GM21825 (cell line): ENCODE data around the gene HTN3.
"Not testable (repeated sequence)": the region's sequence is repeated elsewhere in the genome, so short reads cannot be mapped to it uniquely, and the experiment has no call there.

ENCODE experiments used
- ATAC-seq: cut with Tn5 transposase; IDR thresholded peaks from one replicate; pipeline ENCODE4 v1.9.1; 2021; ENCODE audit warnings: mild to moderate bottlenecking, moderate library complexity; ENCODE audit not compliant: unreplicated experiment

The HTN3 gene

GRCh38 chr4:70028159-70028558, at the start of gene HTN3:
HTN3 (plus strand) TSS chr4:70028459; CDS start chr4:70030741, 2,282 bp downstream.
- not testable (repeated sequence) for ATAC-seq

GRCh38 chr4:69984030-69984443, 44.2 kb upstream of the HTN3 start:
- ATAC-seq, result no peak

- no peak for ATAC-seq
These were observed 41.6 kb upstream of the HTN3 start for GRCh38 chr4:69986663-69987062.

GRCh38 chr4:69991016-69991415, 37.2 kb upstream of the HTN3 start:
- no peak for ATAC-seq

DNA sequence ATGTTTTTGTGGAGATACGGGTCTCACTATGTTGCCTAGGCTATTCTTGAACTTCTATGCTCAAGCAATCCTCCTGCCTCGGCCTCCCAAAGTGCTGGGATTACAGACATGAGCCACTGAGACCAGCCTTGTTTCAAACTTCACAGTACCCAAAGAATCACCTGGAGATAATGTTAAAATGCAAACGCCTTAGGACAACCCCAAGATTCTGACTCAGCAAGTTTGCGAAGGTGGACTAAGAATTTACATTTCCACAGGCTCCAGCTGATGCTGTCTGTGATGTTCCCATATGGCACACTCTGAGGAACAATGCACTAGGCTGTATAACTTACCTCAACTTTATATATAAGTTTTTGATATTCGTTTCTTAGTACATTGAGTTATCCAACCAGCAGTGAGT, 33.5 kb upstream of the HTN3 start:
- ATAC-seq, result no peak

DNA sequence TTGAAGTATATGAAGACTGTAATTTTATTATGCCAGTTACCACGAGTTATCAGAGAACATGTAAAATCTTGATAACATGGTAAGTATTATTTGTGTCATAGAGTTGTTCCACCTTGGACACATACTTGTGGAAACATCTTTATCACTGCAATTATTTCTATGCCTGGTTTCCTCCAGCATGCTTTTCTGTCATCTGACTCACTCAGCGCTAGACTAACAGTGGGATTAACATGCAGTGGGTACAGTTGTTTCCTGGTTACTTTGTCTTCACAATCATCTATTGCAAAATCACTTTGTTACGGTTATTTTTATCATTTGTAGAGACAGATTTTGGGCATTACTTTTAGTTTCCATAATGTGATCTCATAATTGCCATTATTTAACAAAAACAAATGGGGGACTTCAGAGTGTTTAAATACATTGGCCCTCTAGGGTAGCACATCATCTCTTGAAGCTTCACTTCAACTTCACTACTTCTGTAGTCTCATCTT, 32.7 kb upstream of the HTN3 start, which contains the start of gene STATH:
STATH (plus strand) TSS at position 441 of the 491 bp plus-strand sequence. CDS start 2,472 bp downstream, outside the sequence.
- no peak for ATAC-seq

DNA sequence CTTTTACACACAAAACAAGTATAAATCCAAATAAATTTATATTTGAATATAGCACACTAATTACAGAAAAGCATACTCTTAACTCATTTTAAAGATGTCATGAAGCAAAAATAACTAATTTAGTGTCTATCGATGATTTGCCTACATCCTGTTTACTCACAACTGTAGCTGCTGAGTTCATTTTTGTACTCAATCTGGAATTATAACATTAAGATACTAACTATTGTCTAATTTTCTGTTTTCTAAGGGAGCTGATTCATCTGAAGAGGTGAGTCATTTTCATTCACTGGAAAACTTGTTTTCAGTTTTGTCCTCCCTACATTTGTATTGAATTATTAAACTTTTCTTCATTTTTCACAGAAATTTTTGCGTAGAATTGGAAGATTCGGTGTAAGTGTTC, 28.8 kb upstream of the HTN3 start:
- ATAC-seq, result no peak

- no peak for ATAC-seq
These were observed 27.5 kb upstream of the HTN3 start for GRCh38 chr4:70000711-70001110.

GRCh38 chr4:70002507-70002906, 25.8 kb upstream of the HTN3 start:
- ATAC-seq, result no peak

- ATAC-seq, result no peak
These were observed 19.5 kb upstream of the HTN3 start for GRCh38 chr4:70008771-70009170.

- not testable (repeated sequence) for ATAC-seq
These were observed 9.3 kb upstream of the HTN3 start for GRCh38 chr4:70019006-70019405.

GRCh38 chr4:70023218-70023617, 5.0 kb upstream of the HTN3 start:
- ATAC-seq, result no peak

DNA sequence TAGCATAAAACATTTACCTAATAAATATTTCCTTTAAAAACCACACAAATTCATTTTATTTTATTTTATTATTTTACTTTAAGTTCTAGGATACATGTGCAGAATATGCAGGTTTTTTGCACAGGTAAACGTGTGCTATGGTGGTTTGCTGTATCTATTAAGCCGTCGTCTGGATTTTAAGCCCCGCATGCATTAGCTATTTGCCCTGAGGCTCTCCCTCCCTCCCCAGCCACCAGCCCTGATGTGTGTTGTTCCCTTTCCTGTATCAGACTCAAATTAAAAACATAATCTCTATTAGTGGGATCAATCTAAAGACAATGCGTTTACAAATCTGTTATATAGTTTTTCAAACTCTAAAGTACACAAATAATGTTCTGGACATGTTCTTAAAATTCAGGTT, 1.2 kb upstream of the HTN3 start:
- ATAC-seq, result no peak

DNA sequence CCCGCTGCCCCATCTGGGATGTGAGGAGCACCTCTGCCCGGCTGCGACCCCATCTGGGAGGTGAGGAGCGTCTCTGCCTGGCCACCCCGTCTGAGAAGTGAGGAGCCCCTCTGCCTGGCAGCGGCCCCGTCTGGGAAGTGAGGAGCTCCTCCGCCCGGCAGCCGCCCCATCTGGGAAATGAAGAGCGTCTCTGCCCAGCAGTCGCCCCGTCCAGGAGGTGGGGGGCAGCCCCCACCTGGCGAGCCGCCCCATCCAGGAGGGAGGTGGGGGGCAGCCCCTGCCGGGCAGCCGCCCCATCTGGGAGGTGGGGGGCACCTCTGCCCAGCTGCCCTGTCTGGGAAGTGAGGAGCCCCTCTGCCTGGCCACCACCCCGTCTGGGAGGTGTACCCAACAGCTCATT, 9.3 kb downstream of the HTN3 start:
- ATAC-seq, result not testable (repeated sequence)

DNA sequence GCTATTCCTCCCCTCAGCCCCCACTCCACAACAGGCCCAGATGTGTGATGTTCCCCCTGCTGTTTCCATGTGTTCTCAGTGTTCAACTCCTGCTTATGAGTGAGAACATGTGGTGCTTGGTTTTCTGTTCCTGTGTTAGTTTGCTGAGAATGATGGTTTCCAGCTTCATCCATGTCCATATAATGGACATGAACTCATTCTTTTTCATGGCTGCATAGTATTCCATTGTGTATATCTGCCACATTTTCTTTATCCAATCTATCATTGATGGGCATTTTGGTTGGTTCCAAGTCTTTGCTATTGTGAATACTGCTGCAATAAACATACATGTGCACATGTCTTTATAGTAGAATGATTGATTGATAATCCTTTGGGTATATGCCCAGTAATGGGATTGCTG, 11.7 kb downstream of the HTN3 start:
- not testable (repeated sequence) for ATAC-seq

- ATAC-seq, result no peak
These were observed 13.5 kb downstream of the HTN3 start for GRCh38 chr4:70041652-70042286.

GRCh38 chr4:70050138-70050537, 21.9 kb downstream of the HTN3 start, which contains the start of gene HTN1:
HTN1 (plus strand) TSS chr4:70050438; CDS start chr4:70053077, 2,639 bp downstream.
- not testable (repeated sequence) for ATAC-seq

DNA sequence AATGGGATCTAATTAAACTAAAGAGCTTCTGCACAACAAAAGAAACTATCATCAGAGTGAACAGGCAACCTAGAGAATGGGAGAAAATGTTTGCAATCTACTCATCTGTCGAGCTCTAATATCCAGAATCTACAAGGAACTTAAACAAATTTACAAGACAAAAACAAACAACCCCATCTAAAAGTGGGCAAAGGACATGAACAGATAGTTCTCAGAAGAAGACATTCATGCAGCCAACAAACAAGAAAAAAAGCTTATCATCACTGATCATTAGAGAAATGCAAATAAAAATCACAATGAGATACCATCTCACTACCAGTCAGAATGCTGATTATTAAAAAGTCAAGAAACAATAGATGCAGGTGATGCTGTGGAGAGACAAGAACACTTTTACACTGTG, 28.3 kb downstream of the HTN3 start:
- not testable (repeated sequence) for ATAC-seq

- ATAC-seq, result no peak
These were observed 29.4 kb downstream of the HTN3 start for GRCh38 chr4:70057651-70058050.

DNA sequence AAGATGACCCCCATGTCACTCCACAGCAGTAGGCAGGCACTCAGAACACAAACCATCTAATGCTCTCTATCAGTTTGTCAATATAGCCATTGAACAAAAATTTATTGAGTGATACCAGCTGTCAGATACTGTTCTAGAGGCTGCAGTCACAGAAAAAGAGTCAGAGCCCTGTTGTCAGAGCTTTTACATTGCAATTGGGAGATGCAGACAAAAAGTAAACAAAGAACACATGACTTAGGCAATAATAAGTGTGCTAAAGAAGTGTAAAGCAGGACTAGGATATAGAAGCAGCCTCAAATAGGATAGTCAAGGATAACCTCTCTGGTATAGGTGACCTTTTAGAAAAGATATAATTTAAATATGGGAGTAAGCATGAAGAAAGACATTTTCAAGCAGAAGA, 30.9 kb downstream of the HTN3 start:
- no peak for ATAC-seq

- peak; percentile 91 for ATAC-seq
These were observed 33.7 kb downstream of the HTN3 start for GRCh38 chr4:70062000-70062399.

GRCh38 chr4:70080205-70080604, 51.9 kb downstream of the HTN3 start:
- ATAC-seq, result no peak
